ENCODE results near the gene AASS.

DNA sequence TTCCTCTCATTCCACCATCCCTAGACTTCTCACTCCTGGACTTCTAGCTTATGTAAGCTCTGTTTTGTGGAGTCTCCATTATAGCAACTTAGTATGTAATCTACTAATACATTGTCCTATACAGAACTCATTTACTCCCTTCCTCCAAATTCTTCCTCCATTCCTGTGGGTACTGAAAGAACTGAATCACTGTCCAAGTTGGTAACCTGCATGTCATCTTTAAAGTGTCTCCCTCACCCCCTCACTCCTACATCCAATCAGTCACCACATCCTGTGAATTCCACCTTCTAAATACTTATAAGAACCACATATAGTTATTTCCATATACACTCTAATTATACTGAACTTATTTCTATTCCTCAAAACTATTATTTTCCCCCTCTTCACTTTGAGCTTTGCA lies 20.3 kb downstream of the AASS start:
- TF ChIP-seq POLR2A (IDR thresholded peaks at IDR 0.05) = no peak
- no peak for TF ChIP-seq CTCF (IDR thresholded peaks at IDR 0.05)

Data from prostate gland (tissue), 2 donors.